ENCODE data around the gene KRT33B.

KRT33B gene

GRCh38 chr17:41340934-41341861 is 28.4 kb downstream of the KRT33B start:
- Histone ChIP-seq H3K4me2 (ENCODE audit: low read length) (peak overlapping the region; percentile 50), H3K36me3 (replicated peaks; ENCODE audit: low read depth, low read length) (no peaks in the 10 kb centered on the region), H3K4me3 (ENCODE audit: low read length) (no peak overlapping the region), H3K9me3 (ENCODE audit: insufficient read depth, low read length) (peaks cover 4% of the 10 kb centered on the region), H3K4me1 (ENCODE audit: low read length) (peaks cover 31% of the 10 kb centered on the region), H3K79me2 (ENCODE audit: low read length) (no peaks in the 10 kb centered on the region), H3K27ac (ENCODE audit: low read length) (no peak overlapping the region), H3K9ac (ENCODE audit: low read length) (no peak overlapping the region), H3K27me3 (ENCODE audit: low read depth, low read length) (no peaks in the 10 kb centered on the region), H2AFZ (ENCODE audit: low read depth, low read length) (no peak overlapping the region), H4K20me1 (ENCODE audit: insufficient read depth, low read length) (no peaks in the 10 kb centered on the region)
- no peak for TF ChIP-seq EZH2phosphoT487 (IDR thresholded peaks at IDR 0.05; ENCODE audit: low read depth)

- Histone ChIP-seq H3K4me2 (ENCODE audit: low read length) (peak overlapping the region; percentile 50), H4K20me1 (ENCODE audit: insufficient read depth, low read length) (no peaks in the 10 kb centered on the region), H3K9me3 (ENCODE audit: insufficient read depth, low read length) (peaks cover 4% of the 10 kb centered on the region), H3K4me1 (ENCODE audit: low read length) (peaks cover 32% of the 10 kb centered on the region), H3K27ac (ENCODE audit: low read length) (peak overlapping the region; percentile 14; the same call in 1 of the 2 replicates), H3K4me3 (ENCODE audit: low read length) (peak overlapping the region; percentile 29), H3K27me3 (ENCODE audit: low read depth, low read length) (no peaks in the 10 kb centered on the region), H2AFZ (ENCODE audit: low read depth, low read length) (no peak overlapping the region), H3K36me3 (replicated peaks; ENCODE audit: low read depth, low read length) (no peaks in the 10 kb centered on the region), H3K9ac (ENCODE audit: low read length) (no peak overlapping the region), H3K79me2 (ENCODE audit: low read length) (no peaks in the 10 kb centered on the region)
- TF ChIP-seq EZH2phosphoT487 (IDR thresholded peaks at IDR 0.05; ENCODE audit: low read depth) (no peak), CTCF (IDR thresholded peaks at IDR 0.05; ENCODE audit: low read depth, low read length) (no peak)
Measured at GRCh38 chr17:41340494-41340893, 29.1 kb downstream of the KRT33B start.

- Histone ChIP-seq H3K79me2 (ENCODE audit: low read length) (no peaks in the 10 kb centered on the region), H3K27ac (ENCODE audit: low read length) (peak overlapping the region; percentile 14; the same call in 1 of the 2 replicates), H3K36me3 (replicated peaks; ENCODE audit: low read depth, low read length) (no peaks in the 10 kb centered on the region), H3K4me1 (ENCODE audit: low read length) (peaks cover 40% of the 10 kb centered on the region), H4K20me1 (ENCODE audit: insufficient read depth, low read length) (no peaks in the 10 kb centered on the region), H3K4me3 (ENCODE audit: low read length) (no peak overlapping the region), H3K4me2 (ENCODE audit: low read length) (peak overlapping the region; percentile 50), H3K27me3 (ENCODE audit: low read depth, low read length) (no peaks in the 10 kb centered on the region), H3K9ac (ENCODE audit: low read length) (no peak overlapping the region), H3K9me3 (ENCODE audit: insufficient read depth, low read length) (peaks cover 4% of the 10 kb centered on the region), H2AFZ (ENCODE audit: low read depth, low read length) (no peak overlapping the region)
- no peak for TF ChIP-seq EZH2phosphoT487 (IDR thresholded peaks at IDR 0.05; ENCODE audit: low read depth)
- TF ChIP-seq CTCF (IDR thresholded peaks at IDR 0.05; ENCODE audit: low read depth, low read length) = no peak
Measured at GRCh38 chr17:41339571-41340172, 29.9 kb downstream of the KRT33B start.

- Histone ChIP-seq H3K79me2 (ENCODE audit: low read length) (no peaks in the 10 kb centered on the region), H3K4me2 (ENCODE audit: low read length) (peak overlapping the region; percentile 31), H3K4me1 (ENCODE audit: low read length) (peaks cover 46% of the 10 kb centered on the region), H3K27ac (ENCODE audit: low read length) (peak overlapping the region; percentile 9; the same call in 1 of the 2 replicates), H3K27me3 (ENCODE audit: low read depth, low read length) (no peaks in the 10 kb centered on the region), H2AFZ (ENCODE audit: low read depth, low read length) (peak overlapping the region; percentile 29; the same call in 1 of the 2 replicates), H3K36me3 (replicated peaks; ENCODE audit: low read depth, low read length) (no peaks in the 10 kb centered on the region), H3K9me3 (ENCODE audit: insufficient read depth, low read length) (peaks cover 4% of the 10 kb centered on the region), H3K4me3 (ENCODE audit: low read length) (no peak overlapping the region), H3K9ac (ENCODE audit: low read length) (no peak overlapping the region), H4K20me1 (ENCODE audit: insufficient read depth, low read length) (no peaks in the 10 kb centered on the region)
- TF ChIP-seq CTCF (IDR thresholded peaks at IDR 0.05; ENCODE audit: low read depth, low read length) = no peak
- TF ChIP-seq EZH2phosphoT487 (IDR thresholded peaks at IDR 0.05; ENCODE audit: low read depth) = no peak
Measured at GRCh38 chr17:41338961-41339485, 30.6 kb downstream of the KRT33B start.
